DMS 273 (cell line): ENCODE data around the gene TSPAN2.
A peak's percentile ranks its signal among the peaks of the same experiment; 100 is the strongest.

Experiments
- DNase-seq: peaks from one replicate; lab custom pipeline; 2025; ENCODE audit not compliant: unreplicated experiment; lab: John Stamatoyannopoulos, UW

TSPAN2 gene

GRCh38 chr1:115076384-115076915 is 12.9 kb downstream of the TSPAN2 start:
- no peak for DNase-seq

- DNase-seq, result no peak
Measured at GRCh38 chr1:115074839-115075534, 14.3 kb downstream of the TSPAN2 start.

DNA sequence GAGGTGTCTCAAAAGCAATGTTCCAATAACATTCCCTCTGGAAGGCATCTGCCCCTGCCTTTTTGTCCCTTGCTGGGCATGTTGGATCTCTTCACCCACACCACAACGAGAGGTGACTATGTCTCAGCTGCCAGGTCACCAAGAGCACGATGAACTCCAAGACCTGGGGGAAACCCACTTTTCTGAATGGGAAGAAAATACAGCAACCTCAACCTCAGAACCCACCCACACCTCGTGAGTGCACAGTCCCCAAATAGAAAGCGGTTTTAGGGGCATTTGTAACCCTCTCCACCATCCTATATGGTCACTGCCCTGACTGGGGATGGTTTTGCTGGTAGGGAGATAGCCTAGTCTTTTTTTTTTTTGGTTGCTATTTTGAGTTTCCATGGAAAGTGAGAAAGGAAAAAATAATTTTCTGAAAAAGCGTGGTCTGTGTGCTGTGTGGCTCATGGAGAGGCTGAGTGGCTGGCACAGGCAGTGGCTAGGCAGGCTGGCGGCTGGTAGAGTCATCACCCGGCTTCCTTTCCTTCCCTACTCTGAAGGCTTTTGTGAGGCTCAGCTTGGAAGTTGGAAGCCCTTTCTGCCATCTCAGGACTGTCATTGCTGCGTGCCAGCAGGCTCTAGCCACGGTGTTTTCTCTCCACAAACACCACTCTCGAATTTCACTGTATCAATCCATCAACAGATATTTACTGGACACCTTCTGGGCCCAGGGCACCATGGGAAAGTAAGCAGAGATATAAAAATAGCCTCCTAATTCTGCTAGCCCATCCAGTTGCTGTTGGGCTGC is 15.8 kb downstream of the TSPAN2 start:
- no peak for DNase-seq

GRCh38 chr1:115071012-115071664 is 18.2 kb downstream of the TSPAN2 start:
- DNase-seq, result no peak

DNA sequence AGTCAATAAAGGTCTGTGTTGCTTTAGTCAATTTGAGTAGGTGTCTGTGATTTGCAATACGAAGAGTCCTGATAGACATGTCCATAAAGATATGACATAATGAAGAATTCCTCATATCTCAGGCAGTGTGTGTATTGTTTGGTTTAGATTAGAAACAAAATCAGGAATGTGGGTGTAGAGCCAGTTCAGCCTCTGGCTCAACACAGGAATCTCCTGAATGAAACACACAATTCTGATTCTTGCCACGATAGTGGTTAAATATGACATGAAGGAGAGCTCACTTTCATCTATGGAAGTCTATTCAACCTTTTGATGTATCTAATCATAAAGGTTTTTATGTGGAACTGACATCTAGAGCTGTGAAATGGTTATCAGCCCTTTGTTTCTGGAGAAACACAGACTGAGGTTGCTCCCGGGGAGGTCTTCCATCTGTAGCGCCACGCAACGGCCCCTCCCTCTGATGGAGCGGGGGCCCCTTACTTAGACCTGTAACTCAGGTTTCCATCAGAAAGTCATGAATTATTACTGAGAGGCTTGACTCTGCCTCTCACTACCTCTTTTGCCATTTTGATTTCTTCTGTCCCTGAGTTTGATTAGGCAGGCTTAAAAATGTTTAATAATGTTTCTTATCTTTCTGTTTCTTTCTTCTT is 19.5 kb downstream of the TSPAN2 start:
- no peak for DNase-seq

GRCh38 chr1:115068826-115069585 is 20.3 kb downstream of the TSPAN2 start:
- DNase-seq, result peak; percentile 79

GRCh38 chr1:115067161-115067859 is 22.0 kb downstream of the TSPAN2 start:
- no peak for DNase-seq

DNA sequence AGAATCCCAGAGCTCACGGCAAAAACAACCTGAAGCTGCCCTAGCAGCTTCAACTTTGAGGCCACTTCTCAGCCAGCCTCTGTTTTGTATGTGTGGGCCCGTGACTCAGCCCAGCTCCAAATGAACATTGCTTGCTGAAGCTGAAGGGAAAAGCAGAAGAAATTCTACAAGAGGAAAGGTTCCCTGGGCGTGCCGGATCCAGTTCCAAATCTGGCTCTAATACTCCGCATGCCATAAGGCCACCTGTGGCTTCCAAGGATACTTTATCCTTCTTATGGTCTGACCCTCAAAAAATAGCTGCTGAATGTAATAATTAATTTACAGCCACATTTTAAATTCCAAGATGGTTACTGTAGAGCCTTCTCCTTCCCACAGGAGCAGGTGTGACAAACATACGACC is 24.3 kb downstream of the TSPAN2 start:
- DNase-seq, result no peak

- no peak for DNase-seq
Measured at GRCh38 chr1:115064461-115064860, 24.8 kb downstream of the TSPAN2 start.

GRCh38 chr1:115063228-115063901 is 25.9 kb downstream of the TSPAN2 start:
- DNase-seq, result no peak

DNA sequence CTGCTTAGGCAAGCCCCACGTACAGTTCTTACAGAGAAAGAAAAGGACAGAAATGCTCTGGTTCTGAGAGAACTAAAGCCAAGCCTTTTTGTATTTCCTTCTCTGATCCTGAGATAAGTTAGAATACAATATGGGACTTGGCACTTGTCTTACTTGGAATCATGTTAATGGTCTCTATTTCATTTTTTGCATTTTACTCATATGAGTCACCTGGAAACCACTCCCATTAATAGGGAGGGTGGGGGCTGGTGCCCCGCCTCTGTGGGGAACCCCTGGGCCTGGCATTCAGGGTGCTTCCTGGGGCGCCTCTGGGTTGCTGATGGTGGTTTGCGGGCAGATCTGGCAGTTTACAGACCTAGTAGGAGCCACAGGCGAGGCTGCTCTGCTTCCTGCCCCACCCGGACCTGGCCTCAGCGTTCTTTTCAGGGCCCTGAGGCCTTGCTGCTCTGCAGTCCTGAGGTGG is 26.7 kb downstream of the TSPAN2 start:
- DNase-seq, result no peak

- DNase-seq, result no peak
Measured at GRCh38 chr1:115060501-115060900, 28.8 kb downstream of the TSPAN2 start.

DNA sequence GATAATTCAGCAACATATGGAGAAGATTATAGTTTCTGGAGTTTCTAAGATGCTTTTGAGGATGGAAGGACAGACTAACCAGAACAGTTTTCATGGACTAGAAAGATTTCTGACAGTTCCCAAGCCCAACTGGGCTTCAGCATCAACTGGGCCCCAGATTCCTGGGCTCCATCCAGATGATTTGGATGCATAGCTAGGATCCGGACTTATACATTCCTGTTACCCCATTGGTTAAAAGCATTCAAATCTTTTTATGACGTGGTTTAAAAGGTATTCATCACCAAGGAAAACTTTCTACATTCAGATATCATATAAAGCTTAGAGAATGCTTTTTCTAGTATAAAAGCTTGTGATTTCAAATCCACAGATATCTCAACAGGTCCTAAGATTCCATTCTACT is 30.0 kb downstream of the TSPAN2 start:
- DNase-seq, result no peak

DNA sequence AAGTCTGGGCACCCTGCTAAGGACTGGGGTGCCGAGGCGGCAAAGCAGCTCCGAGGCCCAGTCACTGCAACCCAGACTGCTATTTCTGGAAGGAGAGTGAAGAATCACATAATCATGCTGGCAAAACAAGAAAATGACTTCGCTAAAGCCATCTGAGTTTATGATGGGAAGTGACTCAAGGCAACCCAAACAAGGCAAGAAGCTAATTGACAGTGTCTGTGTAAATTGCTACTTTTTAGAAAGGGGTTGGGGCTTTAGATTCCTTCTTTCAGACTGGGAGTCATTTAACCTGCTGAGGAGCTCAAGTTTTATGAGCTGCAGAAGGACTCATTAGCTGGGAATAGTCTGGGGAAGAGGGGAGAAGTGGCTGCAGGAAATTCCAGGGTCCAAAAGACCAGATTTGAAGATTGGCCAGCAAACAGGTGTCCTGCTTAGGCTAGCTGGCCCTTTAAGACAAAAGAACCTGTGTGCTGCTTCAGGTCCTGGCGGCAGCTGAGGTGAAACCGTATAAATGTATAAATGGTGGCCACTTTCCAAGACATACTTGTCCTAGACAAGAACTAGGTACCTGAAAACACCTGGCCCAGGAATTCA is 31.5 kb downstream of the TSPAN2 start:
- DNase-seq, result no peak

DNA sequence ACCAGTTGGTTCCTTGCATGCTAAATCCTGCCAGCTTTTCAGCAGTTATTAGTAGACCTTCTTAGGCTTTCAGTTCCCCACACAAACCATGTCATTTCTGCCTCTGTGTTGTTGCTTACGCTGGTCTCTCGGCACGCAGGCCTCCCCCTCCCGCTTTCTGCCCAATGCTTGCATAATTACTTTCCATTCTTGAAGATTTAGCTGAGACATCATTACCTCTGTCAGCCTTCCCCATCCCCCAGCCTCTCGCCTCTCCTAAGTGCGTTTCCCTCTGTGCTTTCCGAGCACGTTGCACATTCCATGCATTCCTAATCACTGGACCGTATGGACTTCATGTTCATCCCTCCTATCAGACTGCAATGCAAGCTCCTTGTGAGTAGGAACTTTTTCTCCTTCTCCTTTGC is 32.9 kb downstream of the TSPAN2 start:
- no peak for DNase-seq

- DNase-seq, result peak; percentile 81
Measured at GRCh38 chr1:115052454-115053083, 36.7 kb downstream of the TSPAN2 start.

GRCh38 chr1:115051850-115052249 is 37.5 kb downstream of the TSPAN2 start:
- no peak for DNase-seq

GRCh38 chr1:115046751-115047150 is 42.6 kb downstream of the TSPAN2 start:
- DNase-seq, result no peak
